A673 (cell line): ENCODE measurements around the gene AHSG. TPM values are rescaled to one million over a fixed set of nuclear protein-coding genes. Genes with fewer than 3 reads are reported as not detected.
A peak's percentile ranks its signal among the peaks of the same experiment; 100 is the strongest.
"Not testable (repeated sequence)": the region's sequence is repeated elsewhere in the genome, so short reads cannot be mapped to it uniquely, and the experiment has no call there.

Source experiments
- BruUV-seq: library from RNA; stranded (reverse); fragments of 400-500 nt; replicated peaks from 2 replicates; lab custom pipeline; 2021; lab: Mats Ljungman, UMichigan
- CTCF ChIA-PET: fragments of 300-600 bp; sonication (Branson Sonifier 250); formaldehyde crosslinking; loops from one replicate; lab custom pipeline; 2022; ENCODE audit warnings: antibody characterized with exemption; lab: Charles Lee
- POLR2A ChIA-PET: fragments of 300-600 bp; sonication (Branson Sonifier 250); formaldehyde crosslinking; loops from one replicate; lab custom pipeline; 2022; ENCODE audit warnings: antibody characterized with exemption; ENCODE audit not compliant: low non-redundant PET; lab: Charles Lee
- DNase-seq: peaks from one replicate; pipeline ENCODE4 v3.0.0-alpha.2; 2015; ENCODE audit warnings: low spot score
- H3K27ac ChIP-seq: fragments of 200-600 bp; sonication (generic); 2 replicates; pipeline ENCODE4 v1.5.1; 2016; ENCODE audit warnings: mixed run types, low read depth, mild to moderate bottlenecking, mixed read lengths, antibody characterized with exemption, low read length; ENCODE audit not compliant: poor library complexity, severe bottlenecking
- H3K27me3 ChIP-seq: fragments of 200-600 bp; sonication (generic); replicated peaks from 2 replicates; pipeline ENCODE4 v1.6.1; 2017; ENCODE audit warnings: mixed run types, low read depth, mild to moderate bottlenecking, mixed read lengths, antibody characterized with exemption, low read length; ENCODE audit not compliant: insufficient read depth, poor library complexity
- H3K36me3 ChIP-seq: fragments of 200-600 bp; sonication (generic); 2 replicates; pipeline ENCODE4 v1.6.1; 2016; ENCODE audit warnings: mixed run types, mild to moderate bottlenecking, mixed read lengths, antibody characterized with exemption, low read length; ENCODE audit not compliant: insufficient read depth, poor library complexity, severe bottlenecking
- H3K4me1 ChIP-seq: fragments of 200-600 bp; sonication (generic); 2 replicates; pipeline ENCODE4 v1.6.1; 2017; ENCODE audit warnings: mixed run types, mild to moderate bottlenecking, mixed read lengths, antibody characterized with exemption, low read length; ENCODE audit not compliant: insufficient read depth, poor library complexity, severe bottlenecking
- H3K4me3 ChIP-seq: fragments of 200-600 bp; sonication (generic); 2 replicates; pipeline ENCODE4 v1.5.1; 2016; ENCODE audit warnings: low read depth, mixed run types, mild to moderate bottlenecking, mixed read lengths, low read length; ENCODE audit not compliant: poor library complexity, severe bottlenecking
- H3K9me3 ChIP-seq: fragments of 200-600 bp; sonication (generic); 2 replicates; pipeline ENCODE4 v1.6.1; 2016; ENCODE audit warnings: mixed run types, low read depth, mild to moderate bottlenecking, mixed read lengths, antibody characterized with exemption, low read length; ENCODE audit not compliant: poor library complexity, severe bottlenecking
- EZH2 ChIP-seq: fragments of 200-600 bp; sonication (generic); IDR thresholded peaks from 2 replicates; pipeline ENCODE4 v1.6.1; 2017; ENCODE audit warnings: borderline replicate concordance, low read depth, mild to moderate bottlenecking, mixed read lengths, antibody characterized with exemption, low read length; ENCODE audit not compliant: poor library complexity, severe bottlenecking
- intact Hi-C: fragments of 100-400 bp; cut with micrococcal nuclease; formaldehyde crosslinking; loops from one replicate; pipeline ENCODE4 v1.10.0; 2022; ENCODE audit not compliant: unreplicated experiment
- total RNA-seq: library from RNA; stranded (reverse); gene quantifications from 2 replicates; pipeline ENCODE4 v1.2.3, GENCODE V29; 2021
- TF ChIP-seq, protein P1 (sequence below): fragments of 300-800, 200-600 bp; sonication (generic); conservative IDR thresholded peaks from 2 replicates; pipeline ENCODE4 v1.5.1; 2017; ENCODE audit warnings: low read depth, mild to moderate bottlenecking, antibody characterized with exemption, low read length, moderate library complexity, mixed read lengths

Gene AHSG
- total RNA-seq, 1 experiment from 2014 or later: 4.9 TPM

DNA sequence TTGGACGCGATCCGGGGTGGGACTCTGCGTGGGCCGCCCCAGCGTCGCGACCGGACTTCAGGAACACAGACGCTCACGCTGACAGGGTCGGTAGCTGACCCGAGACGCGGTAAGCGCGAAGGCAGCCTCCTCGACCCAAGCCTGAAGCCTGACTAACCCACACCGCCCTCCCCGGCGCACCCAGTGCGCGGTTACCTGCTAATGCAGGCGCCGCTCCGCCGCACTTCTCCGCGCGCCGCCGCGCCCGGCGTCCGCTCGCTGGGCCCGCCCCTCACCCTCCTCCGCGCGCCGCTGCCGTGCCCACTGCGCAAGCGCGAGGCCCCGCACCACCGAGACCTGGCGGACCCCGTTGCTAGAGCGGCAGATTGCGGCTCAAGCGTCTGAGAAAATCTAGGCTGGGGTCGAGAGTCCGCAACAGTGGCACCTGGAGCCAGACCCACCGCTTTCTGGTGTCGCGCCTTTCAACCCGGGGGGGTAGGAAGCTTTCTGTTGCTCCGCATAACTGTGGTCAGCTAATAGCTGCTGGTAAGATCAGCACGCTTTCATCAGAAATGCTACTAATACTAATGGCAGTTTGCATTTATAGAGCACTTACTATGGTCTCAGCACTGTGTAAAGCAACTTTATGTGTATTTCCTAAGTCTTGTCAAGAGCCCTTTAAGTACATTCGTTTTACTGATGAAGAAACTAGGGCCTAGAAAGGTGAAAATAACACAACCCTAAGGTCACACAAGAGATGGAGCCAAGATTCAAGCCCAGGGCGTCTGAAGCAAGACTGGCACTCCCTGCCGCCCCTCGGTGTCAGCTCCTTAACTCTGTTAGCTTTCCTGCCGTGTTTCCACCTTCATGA, 45.6 kb upstream of the AHSG start, which contains the start of gene TBCCD1:
TBCCD1 (minus strand) TSS at position 268 of the 850 bp plus-strand sequence. CDS start 3,010 bp downstream, outside the sequence.
- TF ChIP-seq, protein P1, sequence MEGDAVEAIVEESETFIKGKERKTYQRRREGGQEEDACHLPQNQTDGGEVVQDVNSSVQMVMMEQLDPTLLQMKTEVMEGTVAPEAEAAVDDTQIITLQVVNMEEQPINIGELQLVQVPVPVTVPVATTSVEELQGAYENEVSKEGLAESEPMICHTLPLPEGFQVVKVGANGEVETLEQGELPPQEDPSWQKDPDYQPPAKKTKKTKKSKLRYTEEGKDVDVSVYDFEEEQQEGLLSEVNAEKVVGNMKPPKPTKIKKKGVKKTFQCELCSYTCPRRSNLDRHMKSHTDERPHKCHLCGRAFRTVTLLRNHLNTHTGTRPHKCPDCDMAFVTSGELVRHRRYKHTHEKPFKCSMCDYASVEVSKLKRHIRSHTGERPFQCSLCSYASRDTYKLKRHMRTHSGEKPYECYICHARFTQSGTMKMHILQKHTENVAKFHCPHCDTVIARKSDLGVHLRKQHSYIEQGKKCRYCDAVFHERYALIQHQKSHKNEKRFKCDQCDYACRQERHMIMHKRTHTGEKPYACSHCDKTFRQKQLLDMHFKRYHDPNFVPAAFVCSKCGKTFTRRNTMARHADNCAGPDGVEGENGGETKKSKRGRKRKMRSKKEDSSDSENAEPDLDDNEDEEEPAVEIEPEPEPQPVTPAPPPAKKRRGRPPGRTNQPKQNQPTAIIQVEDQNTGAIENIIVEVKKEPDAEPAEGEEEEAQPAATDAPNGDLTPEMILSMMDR: no peak
- no peak for TF ChIP-seq EZH2
- peak within 1 kb of the TSS; percentile 85 for H3K27ac ChIP-seq
- intact Hi-C loops: loop anchor here (10.0 kb wide), 1 partner anchor 462 kb away; the partner anchor contains the start of gene ETV5
- peak; percentile 91 for DNase-seq
- CTCF ChIA-PET: no interaction called here
- peak within 1 kb of the TSS; percentile 91 for H3K4me3 ChIP-seq
- peaks cover 4% of the 10 kb centered on the region for H3K36me3 ChIP-seq
- H3K4me1 ChIP-seq: peaks cover 15% of the 10 kb centered on the region
- BruUV-seq: no TSS peak
- POLR2A ChIA-PET: interaction anchor here (0.7 kb wide), 1 partner anchor 17 kb away, joined by 3 read pairs; no protein-coding TSS in a partner anchor
- no peaks in the 10 kb centered on the region for H3K27me3 ChIP-seq
- no peaks in the 10 kb centered on the region for H3K9me3 ChIP-seq

DNA sequence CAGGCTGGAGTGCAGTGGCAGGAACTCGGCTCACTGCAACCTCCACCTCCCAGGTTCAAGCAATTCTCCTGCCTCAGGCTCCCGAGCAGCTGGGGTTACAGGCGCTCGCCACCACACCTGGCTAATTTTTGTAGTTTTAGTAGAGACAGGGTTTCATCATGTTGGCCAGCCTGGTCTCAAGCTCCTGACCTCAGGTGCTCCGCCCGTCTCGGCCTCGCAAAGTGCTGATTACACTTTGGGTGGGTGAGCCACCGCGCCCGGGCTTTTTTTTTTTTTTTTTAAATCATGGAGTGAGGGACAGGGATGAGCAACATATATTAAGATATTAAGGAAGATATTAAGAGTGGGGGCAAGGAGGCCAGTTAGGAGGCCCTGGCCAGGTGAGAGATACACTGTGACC, 43.5 kb upstream of the AHSG start:
- intact Hi-C loops: loop anchor here (10.0 kb wide), 1 partner anchor 465 kb away; the partner anchor contains the start of gene ETV5
- POLR2A ChIA-PET: interaction anchor here (0.6 kb wide), 1 partner anchor 111 kb away, joined by 6 read pairs; no protein-coding TSS in a partner anchor
- BruUV-seq, DNase-seq, H3K9me3 ChIP-seq, H3K27me3 ChIP-seq, CTCF ChIA-PET: not testable (repeated sequence)
- Histone ChIP-seq H3K4me1 (peaks cover 17% of the 10 kb centered on the region), H3K4me3 (peak overlapping the region; percentile 96), H3K36me3 (peaks cover 24% of the 10 kb centered on the region), H3K27ac (peak overlapping the region; percentile 66)

DNA sequence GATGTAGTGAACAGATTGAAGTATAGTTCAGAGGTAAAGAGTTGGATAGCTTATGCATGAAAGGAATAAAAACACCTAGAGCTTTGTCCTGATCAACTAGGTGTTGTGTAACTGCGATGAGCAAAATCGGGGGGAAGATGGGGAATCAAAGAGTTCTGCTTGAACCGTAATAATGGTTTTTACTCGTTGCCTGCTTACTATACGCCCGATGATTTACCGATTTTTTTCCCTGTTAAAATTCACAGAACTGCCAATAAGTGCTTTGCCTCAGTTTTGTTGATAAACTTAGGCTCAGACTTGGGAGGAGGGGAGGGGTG, 43.1 kb upstream of the AHSG start:
- intact Hi-C loops: loop anchor here (10.0 kb wide), 1 partner anchor 465 kb away; the partner anchor contains the start of gene ETV5
- ChIA-PET POLR2A (interaction anchor here (0.6 kb wide), 1 partner anchor 218 kb away, joined by 3 read pairs; no protein-coding TSS in a partner anchor), CTCF (interaction anchor here (1.0 to 1.7 kb wide), 3 partner anchors 29 to 48 kb away, joined by 3 to 7 read pairs (median 6); no protein-coding TSS in a partner anchor)
- Histone ChIP-seq H3K9me3 (no peaks in the 10 kb centered on the region), H3K27me3 (no peaks in the 10 kb centered on the region), H3K4me1 (peaks cover 17% of the 10 kb centered on the region), H3K27ac (peak overlapping the region; percentile 66), H3K36me3 (peaks cover 27% of the 10 kb centered on the region), H3K4me3 (peak overlapping the region; percentile 96)
- BruUV-seq: TSS peak; percentile 80
- DNase-seq: no peak
- TF ChIP-seq, protein P1: no peak
- no peak for TF ChIP-seq EZH2
